ENCODE measurements around the gene MAML3.

Gene MAML3

GRCh38 chr4:139794158-139794954 lies 359.6 kb downstream of the MAML3 start:
- no peak overlapping the region for H3K4me3 ChIP-seq (replicated peaks; ENCODE audit: low read depth, low read length)
- TF ChIP-seq CTCF (IDR thresholded peaks at IDR 0.05; ENCODE audit: low read depth, low read length, missing control alignments): no peak
- DNase-seq (ENCODE audit: extremely low read depth, low read depth): peak; percentile 77

- TF ChIP-seq CTCF (IDR thresholded peaks at IDR 0.05; ENCODE audit: low read depth, low read length, missing control alignments): no peak
- H3K4me3 ChIP-seq (replicated peaks; ENCODE audit: low read depth, low read length): no peak overlapping the region
- no peak for DNase-seq (ENCODE audit: extremely low read depth, low read depth)
Measured at GRCh38 chr4:139791681-139792080, 362.3 kb downstream of the MAML3 start.

GRCh38 chr4:139790291-139790690 lies 363.7 kb downstream of the MAML3 start:
- no peak for TF ChIP-seq CTCF (IDR thresholded peaks at IDR 0.05; ENCODE audit: low read depth, low read length, missing control alignments)
- DNase-seq (ENCODE audit: extremely low read depth, low read depth): no peak
- H3K4me3 ChIP-seq (replicated peaks; ENCODE audit: low read depth, low read length): no peak overlapping the region

GRCh38 chr4:139789096-139789654 lies 364.8 kb downstream of the MAML3 start:
- no peak for TF ChIP-seq CTCF (IDR thresholded peaks at IDR 0.05; ENCODE audit: low read depth, low read length, missing control alignments)
- no peak for DNase-seq (ENCODE audit: extremely low read depth, low read depth)
- H3K4me3 ChIP-seq (replicated peaks; ENCODE audit: low read depth, low read length): no peak overlapping the region

- no peak for DNase-seq (ENCODE audit: extremely low read depth, low read depth)
- TF ChIP-seq CTCF (IDR thresholded peaks at IDR 0.05; ENCODE audit: low read depth, low read length, missing control alignments): no peak
- no peak overlapping the region for H3K4me3 ChIP-seq (replicated peaks; ENCODE audit: low read depth, low read length)
Measured at GRCh38 chr4:139786494-139787354, 367.3 kb downstream of the MAML3 start.

GRCh38 chr4:139785356-139785755 lies 368.6 kb downstream of the MAML3 start:
- H3K4me3 ChIP-seq (replicated peaks; ENCODE audit: low read depth, low read length): no peak overlapping the region
- no peak for DNase-seq (ENCODE audit: extremely low read depth, low read depth)
- TF ChIP-seq CTCF (IDR thresholded peaks at IDR 0.05; ENCODE audit: low read depth, low read length, missing control alignments): no peak

Data from HFF-Myc (cell line).